HG03064 (cell line): ENCODE measurements around the gene SIRPB2.

ENCODE experiments used
- ATAC-seq: cut with Tn5 transposase; IDR thresholded peaks from one replicate; pipeline ENCODE4 v1.9.1; 2021; ENCODE audit warnings: low read depth; ENCODE audit not compliant: unreplicated experiment

SIRPB2 gene

GRCh38 chr20:1448081-1448620 lies 43.1 kb downstream of the SIRPB2 start:
- ATAC-seq: no peak

DNA sequence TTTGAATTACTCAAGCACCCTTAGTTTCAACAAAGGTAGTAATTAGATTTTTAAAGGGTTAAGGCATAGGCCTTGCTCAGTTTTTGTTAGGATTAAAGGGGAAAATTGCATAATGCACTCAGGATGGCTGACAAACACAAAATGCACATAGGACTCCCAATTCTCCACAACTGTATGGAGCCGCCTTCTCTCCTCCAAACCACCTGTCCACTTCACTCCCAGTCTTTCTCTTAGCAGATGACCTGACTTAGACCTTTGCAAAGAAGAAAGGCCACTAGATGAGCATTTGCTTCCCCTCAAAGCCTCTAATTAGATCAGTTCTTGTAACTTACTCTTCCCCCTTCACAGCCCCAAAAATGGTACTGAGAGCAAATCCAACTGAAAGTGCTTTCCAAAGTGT lies 44.7 kb downstream of the SIRPB2 start:
- ATAC-seq: no peak

GRCh38 chr20:1443085-1443484 lies 48.1 kb downstream of the SIRPB2 start:
- ATAC-seq: no peak

DNA sequence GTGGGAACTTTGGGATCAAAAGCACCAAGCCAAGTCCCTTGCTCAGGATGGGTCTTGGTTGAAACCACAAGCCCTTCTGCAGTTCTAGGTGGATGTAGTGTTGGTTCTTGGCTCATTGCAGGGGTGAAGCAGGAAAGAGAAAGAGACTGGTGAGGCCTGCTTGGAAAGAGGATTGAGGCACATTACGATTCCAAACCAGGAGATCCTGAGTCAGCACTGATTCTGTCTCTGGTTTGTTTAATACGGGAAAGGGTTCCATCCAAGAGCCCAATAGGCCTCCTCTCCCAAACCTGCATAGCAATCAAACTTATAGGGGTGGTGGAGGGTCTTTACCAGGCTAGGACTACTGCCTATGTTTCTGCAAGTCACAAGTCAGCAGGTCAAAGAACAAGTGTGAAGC lies 48.9 kb downstream of the SIRPB2 start:
- ATAC-seq: no peak

GRCh38 chr20:1441133-1441532 lies 50.1 kb downstream of the SIRPB2 start:
- no peak for ATAC-seq

GRCh38 chr20:1440024-1440423 lies 51.2 kb downstream of the SIRPB2 start:
- ATAC-seq: no peak

GRCh38 chr20:1438361-1438760 lies 52.9 kb downstream of the SIRPB2 start:
- ATAC-seq: no peak

DNA sequence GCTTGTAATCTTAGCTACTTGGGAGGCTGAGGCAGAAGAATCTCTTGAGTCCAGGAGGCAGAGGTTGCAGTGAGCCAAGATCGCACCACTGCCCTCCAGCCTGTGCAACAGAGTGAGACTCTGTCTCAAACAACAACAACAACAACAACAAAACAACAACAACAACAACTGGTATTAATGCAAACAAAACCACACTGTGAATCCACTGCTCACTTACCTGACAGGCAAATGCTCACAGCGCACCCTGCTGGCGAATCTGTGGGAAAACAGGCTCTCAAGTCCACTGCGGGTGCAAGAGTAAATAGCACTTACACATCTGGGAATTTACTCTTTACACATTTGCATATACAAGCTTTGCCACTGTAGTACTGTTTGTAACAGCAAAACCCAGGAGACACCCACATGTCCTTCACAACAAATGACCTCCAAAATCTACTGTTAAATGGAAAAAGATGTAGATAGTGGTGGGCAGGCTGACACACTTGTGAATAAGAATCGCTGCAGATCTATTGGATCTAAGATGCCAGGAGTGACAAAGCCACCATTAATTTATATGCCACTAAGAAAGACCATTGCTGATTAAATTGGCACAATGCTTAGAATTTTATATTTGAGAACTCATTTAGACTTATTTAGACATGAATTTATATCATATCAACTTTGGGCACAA lies 53.9 kb downstream of the SIRPB2 start:
- ATAC-seq: no peak

DNA sequence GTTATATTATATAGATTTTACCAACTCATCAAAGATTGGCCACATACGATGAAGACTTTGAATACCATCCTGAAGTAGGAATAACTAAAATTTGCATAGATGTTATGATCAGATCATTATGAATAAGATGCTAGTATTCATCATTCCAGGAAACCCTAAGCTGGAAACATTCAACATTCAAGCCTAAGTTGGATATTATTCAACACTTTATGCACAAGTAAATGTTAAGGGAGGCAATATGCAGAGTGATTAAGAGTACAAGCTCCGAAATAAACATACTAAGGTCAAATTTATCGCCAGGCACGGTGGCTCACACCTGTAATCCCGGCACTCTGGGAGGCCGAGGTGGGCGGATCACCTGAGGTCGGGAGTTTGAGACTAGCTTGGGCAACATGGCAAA lies 55.0 kb downstream of the SIRPB2 start:
- no peak for ATAC-seq

- ATAC-seq: no peak
Observed at GRCh38 chr20:1435337-1435699, 55.9 kb downstream of the SIRPB2 start.

DNA sequence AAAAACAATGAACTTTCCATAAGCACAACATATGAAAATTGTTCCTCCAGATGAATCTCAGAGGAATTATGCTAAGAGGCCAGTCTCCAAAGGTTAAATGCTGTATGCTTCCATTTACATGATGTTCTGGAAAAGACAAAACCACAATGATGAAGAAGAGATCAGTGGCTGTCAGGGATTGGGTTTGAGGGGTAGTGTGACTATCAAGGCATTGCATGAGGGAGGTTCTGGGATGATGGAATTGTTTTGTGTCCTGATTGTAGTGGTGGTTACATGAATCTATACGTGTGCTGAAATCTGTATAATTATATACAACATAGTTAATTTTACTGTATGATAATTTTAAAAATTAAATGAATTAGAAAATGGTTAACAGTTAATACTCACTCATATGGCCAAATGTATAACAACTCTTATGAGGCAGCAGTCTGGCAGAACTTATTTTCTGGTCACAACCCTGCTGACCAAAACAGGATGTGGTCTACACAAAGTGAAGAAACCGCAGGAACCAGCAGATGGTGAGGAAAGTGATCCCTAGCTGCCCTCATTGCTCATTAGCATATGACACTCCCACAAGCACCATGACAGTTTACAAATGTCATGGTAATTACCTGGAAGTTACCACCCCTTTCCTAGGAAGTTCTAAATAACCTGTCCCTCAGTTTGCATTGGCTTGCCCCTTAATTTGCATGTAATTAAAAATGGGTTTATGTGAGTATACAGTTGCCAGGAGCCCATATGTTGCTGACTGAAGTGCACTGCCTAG lies 56.5 kb downstream of the SIRPB2 start:
- ATAC-seq: peak; percentile 84

- ATAC-seq: no peak
Observed at GRCh38 chr20:1431158-1431557, 60.1 kb downstream of the SIRPB2 start.

DNA sequence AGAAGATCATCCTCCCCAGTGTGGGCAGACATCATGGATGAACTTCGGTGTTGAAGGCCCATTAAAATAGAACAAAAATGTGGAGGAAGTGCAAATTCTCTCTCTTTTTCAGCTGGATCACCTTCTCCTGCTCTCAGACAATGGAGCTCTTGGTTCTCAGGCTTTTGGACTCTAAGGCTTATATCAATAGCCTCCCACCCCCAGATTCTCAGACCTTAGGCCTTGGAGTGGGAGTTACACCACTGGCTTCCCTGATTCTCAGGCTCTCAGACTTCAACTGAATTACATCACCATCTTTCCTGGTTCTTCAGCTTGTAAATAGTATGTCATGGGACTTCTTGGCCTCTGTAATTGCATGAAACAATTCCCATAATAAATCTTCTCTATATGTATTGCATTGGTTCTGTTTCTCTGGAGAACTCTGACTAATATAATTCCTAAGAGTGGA lies 61.2 kb downstream of the SIRPB2 start:
- ATAC-seq: no peak

DNA sequence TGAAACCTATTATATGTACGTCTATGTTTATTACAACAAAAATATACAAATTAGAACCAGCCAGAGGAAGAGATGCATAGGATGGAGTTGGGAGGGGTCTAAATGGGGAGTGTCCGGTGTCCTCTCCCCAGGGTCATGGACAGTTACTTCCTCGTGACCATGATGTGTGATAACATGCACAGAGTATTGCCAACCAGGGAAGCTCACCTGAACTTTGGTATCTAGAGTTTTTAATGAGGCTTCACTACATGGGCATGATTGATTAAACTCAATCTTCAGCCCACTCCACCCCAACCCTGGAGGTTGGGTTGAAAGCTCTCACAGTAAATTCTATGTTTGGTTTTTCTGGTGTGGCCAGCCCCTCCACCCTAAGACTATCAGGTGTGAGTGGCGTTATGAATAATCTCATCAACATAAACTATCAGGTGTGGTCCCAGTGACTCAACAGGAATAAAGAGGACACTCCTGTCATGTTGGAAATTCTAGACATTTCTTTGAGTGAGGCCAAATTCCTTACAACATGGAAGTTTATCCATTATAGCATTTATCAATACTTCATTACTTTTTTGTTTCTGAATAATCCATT lies 62.0 kb downstream of the SIRPB2 start:
- ATAC-seq: no peak

GRCh38 chr20:1427457-1428054 lies 63.7 kb downstream of the SIRPB2 start:
- no peak for ATAC-seq

GRCh38 chr20:1426231-1426849 lies 64.9 kb downstream of the SIRPB2 start:
- no peak for ATAC-seq
